HG02884 (cell line): ENCODE results near the gene AGO1.

Experiments
- ATAC-seq: cut with Tn5 transposase; IDR thresholded peaks from one replicate; pipeline ENCODE4 v1.9.1; 2021; ENCODE audit warnings: mild to moderate bottlenecking, moderate library complexity; ENCODE audit not compliant: unreplicated experiment

AGO1 gene

DNA sequence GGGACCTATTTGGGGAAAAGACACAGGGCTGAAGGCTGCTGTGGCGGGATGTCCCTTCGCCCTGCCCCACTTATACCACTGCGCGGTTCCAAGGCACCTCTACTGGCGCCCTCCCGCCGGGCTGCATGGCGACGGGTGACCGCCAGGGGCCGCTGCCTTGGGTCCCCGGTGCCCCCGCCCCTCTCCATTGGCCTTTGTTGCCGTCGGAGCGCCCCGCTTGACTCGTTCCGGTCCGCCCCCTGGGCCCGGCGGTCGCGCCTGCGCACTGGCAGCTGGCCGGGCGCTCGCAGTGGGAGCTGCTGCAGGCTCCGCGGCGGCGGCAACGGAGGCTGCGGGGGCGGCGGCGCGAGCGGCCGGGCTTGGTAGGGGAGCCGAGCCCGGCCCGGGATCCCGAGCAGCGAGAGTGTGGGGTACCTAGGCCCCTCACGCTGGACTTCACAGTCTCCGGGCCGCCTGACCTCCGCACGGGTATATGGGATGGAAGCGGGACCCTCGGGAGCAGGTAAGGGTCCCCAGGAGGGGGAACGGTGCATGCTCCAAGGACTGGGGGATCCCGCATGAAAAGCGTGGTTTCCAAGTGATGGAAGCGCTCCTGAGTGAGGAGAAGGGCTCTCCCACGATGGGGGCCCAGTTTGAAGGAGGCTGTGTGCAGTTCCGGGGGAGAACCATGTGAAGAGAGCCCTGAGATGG is at the start of gene AGO1:
Gene AGO1 (plus strand): TSS at position 265 of the 690 bp plus-strand sequence. CDS start 213 bp downstream, at position 478.
- ATAC-seq: peak; percentile 82

DNA sequence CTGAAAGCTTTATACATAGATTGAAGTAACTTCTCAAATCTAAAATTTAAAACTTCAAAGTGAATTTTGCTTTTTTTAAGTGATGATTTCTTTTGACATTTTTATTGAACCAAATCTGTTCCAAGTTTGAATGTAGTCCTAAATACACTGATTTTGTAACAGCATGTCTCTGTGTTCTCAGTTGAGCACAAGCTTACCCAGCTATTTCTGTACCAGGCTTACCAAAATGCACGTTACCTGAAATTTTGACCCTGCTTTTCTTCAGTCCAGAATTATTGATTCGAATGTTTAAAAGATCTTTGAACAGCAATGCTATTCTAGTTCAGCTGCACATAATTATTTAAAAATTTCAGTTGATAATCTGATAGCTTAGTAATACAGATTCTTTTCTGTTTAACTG is 49.6 kb upstream of the AGO1 start:
- no peak for ATAC-seq

- no peak for ATAC-seq
Observed at GRCh38 chr1:35834218-35834617, 48.8 kb upstream of the AGO1 start.

GRCh38 chr1:35835398-35835797 is 47.6 kb upstream of the AGO1 start:
- no peak for ATAC-seq

GRCh38 chr1:35836734-35837133 is 46.3 kb upstream of the AGO1 start:
- no peak for ATAC-seq

GRCh38 chr1:35838693-35839245 is 44.2 kb upstream of the AGO1 start:
- no peak for ATAC-seq

- ATAC-seq: no peak
Observed at GRCh38 chr1:35844826-35845225, 38.2 kb upstream of the AGO1 start.

DNA sequence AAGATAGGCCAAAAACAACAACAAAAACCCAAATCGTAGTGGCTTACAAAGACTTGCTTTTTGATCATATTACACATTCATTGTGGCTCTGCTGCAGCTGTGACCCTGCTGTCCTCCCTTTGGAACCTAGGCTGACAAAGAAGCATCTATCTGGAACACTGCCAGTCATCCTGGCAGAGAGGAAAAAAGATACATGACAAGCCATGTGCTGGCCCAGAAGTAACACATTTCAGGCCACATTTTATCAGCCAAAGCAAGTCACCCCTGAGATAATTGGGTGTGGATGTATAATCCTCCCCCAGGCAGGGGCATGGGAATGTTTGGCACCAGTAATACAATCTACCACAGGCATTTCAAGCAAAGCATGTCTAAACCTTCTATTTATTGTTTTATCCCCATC is 37.2 kb upstream of the AGO1 start:
- ATAC-seq: no peak

GRCh38 chr1:35847935-35848565 is 35.0 kb upstream of the AGO1 start:
- ATAC-seq: no peak

- no peak for ATAC-seq
Observed at GRCh38 chr1:35850051-35850450, 33.0 kb upstream of the AGO1 start.

GRCh38 chr1:35850716-35851115 is 32.3 kb upstream of the AGO1 start:
- ATAC-seq: no peak

DNA sequence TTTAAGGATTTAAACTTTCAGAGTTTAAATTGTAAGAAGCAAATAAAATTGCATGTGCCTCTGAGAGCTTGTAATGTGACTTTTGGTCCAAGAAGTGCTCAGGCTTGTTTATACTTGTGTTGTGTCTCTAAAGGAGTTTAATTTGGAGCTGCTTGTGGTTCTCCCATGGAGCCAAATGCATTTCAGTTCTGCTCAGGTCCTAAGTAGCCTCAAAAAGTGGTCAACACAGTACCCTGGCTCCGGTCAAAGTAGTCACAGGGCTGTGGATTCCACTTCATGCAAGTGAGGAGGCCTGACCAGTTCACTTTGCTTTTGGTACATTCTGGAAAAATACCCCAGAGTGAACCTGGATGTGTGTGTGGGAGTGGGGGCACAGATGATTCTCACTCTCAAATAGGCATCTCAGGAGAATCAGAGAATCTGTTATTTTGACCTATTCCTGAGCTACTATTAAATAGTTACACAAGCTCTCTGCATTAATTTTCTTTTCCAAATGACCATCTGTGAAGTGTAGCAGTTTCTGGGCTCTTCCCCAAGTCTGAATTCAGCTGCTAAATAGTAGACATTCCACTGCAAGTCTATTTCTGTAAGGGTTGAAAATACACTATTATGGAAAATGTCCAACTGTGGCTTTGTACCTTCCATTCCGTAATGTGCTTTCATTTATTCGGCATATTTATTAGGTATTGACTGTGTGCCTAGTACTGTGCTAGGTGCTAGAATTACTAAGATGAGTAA is 31.7 kb upstream of the AGO1 start:
- no peak for ATAC-seq

DNA sequence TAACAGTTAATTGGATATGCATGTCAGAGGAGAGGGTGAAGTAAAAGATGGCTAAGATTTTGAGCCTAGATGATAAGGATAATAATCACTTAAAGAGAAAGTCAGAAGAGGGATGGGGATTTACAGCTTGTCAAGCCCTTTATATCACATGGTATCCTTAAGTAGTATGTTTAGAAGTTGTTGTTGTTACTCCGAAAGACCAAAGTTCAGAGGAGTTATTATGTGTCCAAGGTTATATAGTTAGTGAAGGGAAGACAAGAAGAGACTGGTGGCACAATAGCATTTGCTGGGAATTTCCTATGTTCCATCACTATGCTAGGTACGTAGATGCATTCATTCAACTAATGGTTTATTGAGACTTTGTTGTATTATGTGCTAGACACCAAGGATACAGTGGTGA is 30.8 kb upstream of the AGO1 start:
- ATAC-seq: no peak

GRCh38 chr1:35854989-35855700 is 27.9 kb upstream of the AGO1 start:
- no peak for ATAC-seq

DNA sequence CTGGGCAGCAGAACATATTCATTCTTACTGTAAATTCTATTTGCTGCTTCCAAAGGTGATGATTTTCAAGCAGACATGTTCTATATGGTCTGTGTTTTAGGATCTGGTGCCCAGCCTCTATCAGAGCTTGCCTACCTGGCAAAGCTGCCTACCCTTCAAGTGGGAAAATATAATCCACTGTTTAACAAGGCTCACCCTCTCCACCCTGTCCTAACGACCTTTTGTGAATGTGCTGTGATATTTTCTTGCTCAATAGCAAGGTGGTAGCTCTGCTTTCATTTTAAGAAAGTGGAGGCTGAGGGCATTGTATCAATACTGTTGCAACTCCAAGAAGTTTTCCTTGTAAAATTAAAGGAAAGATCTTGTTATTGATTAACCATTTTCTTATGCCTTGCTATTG is 26.0 kb upstream of the AGO1 start:
- ATAC-seq: no peak

GRCh38 chr1:35857830-35858229 is 25.2 kb upstream of the AGO1 start:
- no peak for ATAC-seq

DNA sequence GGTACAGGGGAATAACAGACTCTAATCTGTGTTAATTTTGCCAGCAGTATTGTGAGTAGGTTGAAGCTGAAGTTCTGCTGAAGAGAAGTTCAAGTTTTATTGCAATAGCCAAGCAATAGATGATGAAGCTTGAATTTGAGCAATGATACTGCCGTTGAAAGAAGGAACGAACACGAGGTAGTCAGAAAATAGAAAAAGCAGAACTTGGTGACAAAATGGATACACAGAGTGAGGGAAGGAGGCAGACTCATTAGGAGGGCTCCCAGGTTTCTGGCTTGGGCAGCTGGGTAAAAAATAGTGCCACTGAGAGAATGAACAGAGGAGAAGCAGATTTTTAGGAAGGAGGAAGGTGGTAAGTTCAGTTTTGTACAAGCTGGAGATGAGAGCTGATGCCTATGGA is 22.3 kb upstream of the AGO1 start:
- ATAC-seq: no peak

- ATAC-seq: no peak
Observed at GRCh38 chr1:35863136-35863535, 19.9 kb upstream of the AGO1 start.

DNA sequence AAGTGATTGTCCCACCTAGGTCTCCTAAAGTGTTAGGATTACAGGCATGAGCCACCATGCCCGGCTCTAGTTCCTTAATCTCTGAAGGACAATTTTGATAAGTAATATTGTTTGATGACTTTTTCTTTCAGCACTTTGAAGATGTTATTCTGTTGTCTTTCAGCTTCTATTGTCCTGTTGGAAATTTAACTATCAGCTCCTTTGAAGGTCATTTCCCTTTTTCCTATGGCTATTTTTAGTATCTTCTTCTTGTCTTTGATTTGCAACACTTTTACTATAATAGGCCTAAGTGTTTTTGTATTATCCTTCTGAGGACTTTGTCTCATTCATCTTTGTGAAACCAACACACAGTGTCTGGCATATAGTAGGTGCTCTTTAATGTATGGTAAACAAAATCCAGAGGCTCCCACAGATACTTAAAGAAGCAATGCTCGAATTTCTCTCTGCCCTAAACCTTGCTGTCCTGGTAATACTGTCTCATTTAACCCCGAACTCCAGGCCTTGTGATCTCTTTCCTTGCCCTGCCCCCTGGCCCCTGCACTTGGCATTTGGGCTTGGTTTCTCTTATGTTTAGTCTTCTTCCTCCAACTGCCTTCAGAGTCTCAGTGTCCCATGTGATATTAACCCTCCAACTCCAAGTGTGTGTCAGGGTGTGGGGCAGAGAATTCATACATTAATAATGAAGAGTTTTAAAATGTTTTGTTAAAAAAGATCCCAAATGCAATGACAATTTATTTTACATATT is 19.0 kb upstream of the AGO1 start:
- ATAC-seq: no peak

- no peak for ATAC-seq
Observed at GRCh38 chr1:35864813-35865212, 18.2 kb upstream of the AGO1 start.
